Ectodermal cell (in vitro differentiated cells): Measurements from ENCODE around the gene SLAIN1.
A peak's percentile ranks its signal among the peaks of the same experiment; 100 is the strongest.

Experiments used
- H3K27ac ChIP-seq: 2 replicates; pipeline ENCODE4 v1.7.0; 2013; ENCODE audit warnings: mild to moderate bottlenecking, low read depth, low read length; ENCODE audit not compliant: insufficient read depth, poor library complexity, severe bottlenecking
- H3K27me3 ChIP-seq: 2 replicates; pipeline ENCODE4 v1.7.0; 2013; ENCODE audit warnings: mild to moderate bottlenecking, low read length; ENCODE audit not compliant: insufficient read depth, control insufficient read depth, poor library complexity, severe bottlenecking
- H3K36me3 ChIP-seq: one replicate; pipeline ENCODE4 v1.7.0; 2013; ENCODE audit warnings: low read length; ENCODE audit not compliant: control insufficient read depth, insufficient read depth
- H3K4me1 ChIP-seq: one replicate; pipeline ENCODE4 v1.7.0; 2013; ENCODE audit warnings: low read length; ENCODE audit not compliant: control insufficient read depth, insufficient read depth
- H3K4me3 ChIP-seq: 2 replicates; pipeline ENCODE4 v1.7.0; 2013; ENCODE audit warnings: low read depth, low read length, control low read depth; ENCODE audit not compliant: insufficient read depth
- H3K9me3 ChIP-seq: 2 replicates; pipeline ENCODE4 v1.7.0; 2013; ENCODE audit warnings: mild to moderate bottlenecking, low read length, moderate library complexity; ENCODE audit not compliant: control insufficient read depth
- WGBS, 2 experiments: methylation state at CpG; one replicate each; pipeline ENCODE4 v1.1.7; 2013; ENCODE audit warnings: missing lambda C conversion rate in 2 of 2; 5-methylcytosine and 5-hydroxymethylcytosine counted together

The SLAIN1 gene

GRCh38 chr13:77749344-77749880 lies 51.9 kb downstream of the SLAIN1 start:
- peaks cover 17% of the 10 kb centered on the region for H3K36me3 ChIP-seq
- no peak overlapping the region for H3K27ac ChIP-seq
- 85 to 92% methylated on average over 1 to 2 of the region's 2 CpGs for WGBS, 2 experiments
- no peaks in the 10 kb centered on the region for H3K9me3 ChIP-seq
- H3K4me3 ChIP-seq, result no peak overlapping the region
- H3K4me1 ChIP-seq, result peaks cover 4% of the 10 kb centered on the region
- no peaks in the 10 kb centered on the region for H3K27me3 ChIP-seq

GRCh38 chr13:77751513-77752456 lies 54.3 kb downstream of the SLAIN1 start:
- H3K36me3 ChIP-seq, result peaks cover 11% of the 10 kb centered on the region
- H3K9me3 ChIP-seq, result no peaks in the 10 kb centered on the region
- H3K27ac ChIP-seq, result peak overlapping the region; percentile 51
- 72 to 73% methylated on average over 5 of the region's 5 CpGs for WGBS, 2 experiments
- no peak overlapping the region for H3K4me3 ChIP-seq
- H3K27me3 ChIP-seq, result no peaks in the 10 kb centered on the region
- peaks cover 4% of the 10 kb centered on the region for H3K4me1 ChIP-seq

GRCh38 chr13:77752512-77753069 lies 55.1 kb downstream of the SLAIN1 start:
- no peaks in the 10 kb centered on the region for H3K9me3 ChIP-seq
- H3K27ac ChIP-seq, result no peak overlapping the region
- H3K36me3 ChIP-seq, result peaks cover 9% of the 10 kb centered on the region
- no peaks in the 10 kb centered on the region for H3K27me3 ChIP-seq
- H3K4me1 ChIP-seq, result peaks cover 4% of the 10 kb centered on the region
- no peak overlapping the region for H3K4me3 ChIP-seq
- WGBS, 2 experiments, result 93 to 94% methylated on average over 5 of the region's 5 CpGs

- Histone ChIP-seq H3K27ac (no peak overlapping the region), H3K4me3 (no peak overlapping the region), H3K27me3 (no peaks in the 10 kb centered on the region), H3K4me1 (no peaks in the 10 kb centered on the region), H3K9me3 (no peaks in the 10 kb centered on the region), H3K36me3 (peaks cover 21% of the 10 kb centered on the region)
- WGBS, 2 experiments, result 96% methylated on average over 8 of the region's 8 CpGs
These were observed 63.4 kb downstream of the SLAIN1 start for GRCh38 chr13:77760893-77761292.

- 86 to 88% methylated on average over 4 to 5 of the region's 5 CpGs for WGBS, 2 experiments
- no peaks in the 10 kb centered on the region for H3K9me3 ChIP-seq
- H3K27ac ChIP-seq, result no peak overlapping the region
- peaks cover 2% of the 10 kb centered on the region for H3K36me3 ChIP-seq
- no peaks in the 10 kb centered on the region for H3K4me1 ChIP-seq
- H3K27me3 ChIP-seq, result no peaks in the 10 kb centered on the region
- H3K4me3 ChIP-seq, result no peak overlapping the region
These were observed 69.9 kb downstream of the SLAIN1 start for GRCh38 chr13:77767413-77767812.

- Histone ChIP-seq H3K4me1 (no peaks in the 10 kb centered on the region), H3K27me3 (no peaks in the 10 kb centered on the region), H3K9me3 (no peaks in the 10 kb centered on the region), H3K27ac (no peak overlapping the region), H3K4me3 (no peak overlapping the region), H3K36me3 (no peaks in the 10 kb centered on the region)
- 93 to 94% methylated on average over 1 of the region's 1 CpG for WGBS, 2 experiments
These were observed 76.7 kb downstream of the SLAIN1 start for GRCh38 chr13:77774181-77774580.

- H3K4me1 ChIP-seq, result no peaks in the 10 kb centered on the region
- WGBS, 2 experiments, result 67 to 74% methylated on average over 3 to 4 of the region's 4 CpGs
- H3K27me3 ChIP-seq, result no peaks in the 10 kb centered on the region
- H3K4me3 ChIP-seq, result no peak overlapping the region
- H3K9me3 ChIP-seq, result no peaks in the 10 kb centered on the region
- H3K36me3 ChIP-seq, result no peaks in the 10 kb centered on the region
- H3K27ac ChIP-seq, result no peak overlapping the region
These were observed 79.2 kb downstream of the SLAIN1 start for GRCh38 chr13:77776704-77777103.

GRCh38 chr13:77779552-77780272 lies 82.2 kb downstream of the SLAIN1 start:
- Histone ChIP-seq H3K4me3 (no peak overlapping the region), H3K36me3 (no peaks in the 10 kb centered on the region), H3K9me3 (no peaks in the 10 kb centered on the region), H3K4me1 (no peaks in the 10 kb centered on the region), H3K27ac (no peak overlapping the region), H3K27me3 (peaks cover 5% of the 10 kb centered on the region)
- 52 to 59% methylated on average over 3 of the region's 3 CpGs for WGBS, 2 experiments

- H3K36me3 ChIP-seq, result no peaks in the 10 kb centered on the region
- no peaks in the 10 kb centered on the region for H3K9me3 ChIP-seq
- H3K4me1 ChIP-seq, result no peaks in the 10 kb centered on the region
- peaks cover 5% of the 10 kb centered on the region for H3K27me3 ChIP-seq
- no peak overlapping the region for H3K27ac ChIP-seq
- no peak overlapping the region for H3K4me3 ChIP-seq
These were observed 84.3 kb downstream of the SLAIN1 start for GRCh38 chr13:77781808-77782207.

- 22 to 25% methylated on average over 5 of the region's 5 CpGs for WGBS, 2 experiments
These were observed 87.0 kb downstream of the SLAIN1 start for GRCh38 chr13:77784515-77784914.

More at GRCh38 chr13:77784515-77784914, 87.0 kb downstream of the SLAIN1 start:
- H3K4me3 ChIP-seq, result no peak overlapping the region
- peak overlapping the region; percentile 6 for H3K27ac ChIP-seq
- peaks cover 5% of the 10 kb centered on the region for H3K27me3 ChIP-seq
- H3K4me1 ChIP-seq, result no peaks in the 10 kb centered on the region
- no peaks in the 10 kb centered on the region for H3K9me3 ChIP-seq
- no peaks in the 10 kb centered on the region for H3K36me3 ChIP-seq
